Kidney epithelial cell (primary cell): ENCODE measurements around the gene FAM241B. TPM values are rescaled to one million over a fixed set of nuclear protein-coding genes. Genes with fewer than 3 reads are reported as not detected.

Experiments
- DNase-seq: peaks from one replicate; pipeline ENCODE4 v3.0.0-alpha.2; 2010; ENCODE audit warnings: low read depth
- H3K27me3 ChIP-seq: 2 replicates; pipeline ENCODE4 v1.6.0; 2011; ENCODE audit warnings: low read length; ENCODE audit not compliant: control insufficient read depth, insufficient read depth
- H3K36me3 ChIP-seq: 2 replicates; pipeline ENCODE4 v1.5.1; 2011; ENCODE audit warnings: low read length; ENCODE audit not compliant: control insufficient read depth, insufficient read depth
- H3K4me3 ChIP-seq: 2 replicates; pipeline ENCODE4 v1.5.1; 2011; ENCODE audit warnings: low read depth, mild to moderate bottlenecking, control low read depth, low read length
- CTCF ChIP-seq: IDR thresholded peaks from 2 replicates; pipeline ENCODE4 v1.5.1; 2011; ENCODE audit warnings: mild to moderate bottlenecking, moderate library complexity, low read length, control low read depth, inconsistent platforms; ENCODE audit not compliant: insufficient read depth, poor library complexity, severe bottlenecking
- total RNA-seq: library from RNA; depleted of rRNA; stranded (reverse); fragments of >200 nt; gene quantifications from 2 replicates; pipeline ENCODE4 v1.2.3, GENCODE V29; 2015

Gene FAM241B
- total RNA-seq, 1 donor from 2014 or later, result 14.0 TPM

- TF ChIP-seq CTCF, result no peak
- Histone ChIP-seq H3K36me3 (no peaks in the 10 kb centered on the region), H3K4me3 (no peak overlapping the region), H3K27me3 (peaks cover 13% of the 10 kb centered on the region)
- no peak for DNase-seq
Measured at GRCh38 chr10:69619626-69620025, 10.4 kb upstream of the FAM241B start.

- no peak for TF ChIP-seq CTCF
- Histone ChIP-seq H3K36me3 (no peaks in the 10 kb centered on the region), H3K27me3 (peaks cover 13% of the 10 kb centered on the region), H3K4me3 (no peak overlapping the region)
- no peak for DNase-seq
Measured at GRCh38 chr10:69620625-69621024, 9.4 kb upstream of the FAM241B start.

GRCh38 chr10:69624245-69624786, 5.7 kb upstream of the FAM241B start:
- Histone ChIP-seq H3K27me3 (peaks cover 6% of the 10 kb centered on the region), H3K36me3 (no peaks in the 10 kb centered on the region), H3K4me3 (no peak overlapping the region)
- no peak for DNase-seq
- no peak for TF ChIP-seq CTCF

- DNase-seq, result no peak
- Histone ChIP-seq H3K27me3 (peaks cover 3% of the 10 kb centered on the region), H3K36me3 (no peaks in the 10 kb centered on the region), H3K4me3 (no peak overlapping the region)
- no peak for TF ChIP-seq CTCF
Measured at GRCh38 chr10:69626826-69627225, 3.2 kb upstream of the FAM241B start.

- Histone ChIP-seq H3K36me3 (no peaks in the 10 kb centered on the region), H3K27me3 (peaks cover 3% of the 10 kb centered on the region), H3K4me3 (no peak overlapping the region)
- TF ChIP-seq CTCF, result no peak
- DNase-seq, result no peak
Measured at GRCh38 chr10:69628891-69629290, 1.2 kb upstream of the FAM241B start.

- TF ChIP-seq CTCF, result no peak
- H3K36me3 ChIP-seq, result no peaks in the 10 kb centered on the region
- peak overlapping the region; percentile 61 for H3K4me3 ChIP-seq
- peaks cover 3% of the 10 kb centered on the region for H3K27me3 ChIP-seq
- no peak for DNase-seq
Measured at GRCh38 chr10:69629519-69629896, 539 bp upstream of the FAM241B start.
